Measurements from ENCODE around the gene MOGAT2. TPM values are rescaled to one million over a fixed set of nuclear protein-coding genes. Genes with fewer than 3 reads are reported as not detected.
A peak's percentile ranks its signal among the peaks of the same experiment; 100 is the strongest.

MOGAT2 gene
- total and polyA plus RNA-seq, 2 donors (not counting 3 experiments of a cell fraction or from before 2014, with no cell fraction given) = not detected

- FAIRE-seq = peak; percentile 74
- CTCF ChIA-PET = interaction anchor here (0.5 to 1.2 kb wide), 6 partner anchors 8 to 404 kb away, joined by 3 to 4 read pairs (median 3); no protein-coding TSS in a partner anchor
- POLR2A ChIA-PET = no interaction called here
These were observed 59.9 kb downstream of the MOGAT2 start for GRCh38 chr11:75777461-75778110.

GRCh38 chr11:75778962-75779361 lies 61.3 kb downstream of the MOGAT2 start:
- no peaks in the 10 kb centered on the region for H4K20me1 ChIP-seq (replicated peaks; ENCODE audit: control insufficient read depth, extremely low read depth, insufficient read depth, low read length)
- no peaks in the 10 kb centered on the region for H3K27me3 ChIP-seq (ENCODE audit: control insufficient read depth in 2 of 2, insufficient read depth in 2 of 2, low read length in 2 of 2)
- POLR2A ChIA-PET = no interaction called here
- FAIRE-seq = no peak
- no peak for DNase-seq (ENCODE audit: low read depth, low spot score)
- CTCF ChIA-PET = interaction anchor here (1.2 kb wide), 1 partner anchor 9 kb away, joined by 3 read pairs; no protein-coding TSS in a partner anchor
- BruUV-seq (replicated peaks) = no TSS peak
- no peak overlapping the region for H2AFZ ChIP-seq (ENCODE audit: low read depth, low read length)
- dilution Hi-C loops (cut with MboI; ENCODE audit: extremely low pct_ligation_motif_present, low sequenced_read_pairs) = no loop called here
- intact Hi-C loops (cut with micrococcal nuclease) = no loop called here
- H3K4me1 ChIP-seq (ENCODE audit: control insufficient read depth, extremely low read depth, insufficient read depth, low read length) = peaks cover 11% of the 10 kb centered on the region
- H3K79me2 ChIP-seq (ENCODE audit: control insufficient read depth, insufficient read depth, low read length) = no peaks in the 10 kb centered on the region
- TF ChIP-seq CTCF (IDR thresholded peaks at IDR 0.05; ENCODE audit: extremely low read depth in 1 of 2, insufficient read depth in 1 of 2, low read depth in 1 of 2, low read length in 2 of 2) (no peak), MAX (IDR thresholded peaks at IDR 0.05; ENCODE audit: insufficient read depth, insufficient read length) (no peak), GATA2 (IDR thresholded peaks at IDR 0.05; ENCODE audit: insufficient read depth, insufficient read length, low read depth, low read length) (no peak), JUN (IDR thresholded peaks at IDR 0.05; ENCODE audit: borderline replicate concordance, insufficient read depth, insufficient read length, low read depth) (no peak), FOS (IDR thresholded peaks at IDR 0.05; ENCODE audit: borderline replicate concordance, insufficient read depth, low read length) (no peak), POLR2A (IDR thresholded peaks at IDR 0.05; ENCODE audit: low read depth, low read length) (no peak), EZH2 (IDR thresholded peaks at IDR 0.05; ENCODE audit: borderline replicate concordance, low read depth, low read length, severe bottlenecking) (no peak), MYC (IDR thresholded peaks at IDR 0.05; ENCODE audit: low read depth, low read length) (no peak)
- H3K9ac ChIP-seq (replicated peaks; ENCODE audit: extremely low read depth, insufficient read depth, low read length) = no peak overlapping the region
- H3K4me3 ChIP-seq (replicated peaks in 1 of 3; ENCODE audit: insufficient read depth in 1 of 3, low read depth in 1 of 3, low read length in 3 of 3) = no peak overlapping the region
- H3K4me2 ChIP-seq (ENCODE audit: insufficient read depth, low read length) = no peak overlapping the region
- no peaks in the 10 kb centered on the region for H3K36me3 ChIP-seq (ENCODE audit: control insufficient read depth in 2 of 2, extremely low read depth in 1 of 2, insufficient read depth in 2 of 2, low read length in 2 of 2)
- no peaks in the 10 kb centered on the region for H3K9me1 ChIP-seq (replicated peaks; ENCODE audit: control insufficient read depth, extremely low read depth, insufficient read depth, low read length)
- no peak overlapping the region for H3K27ac ChIP-seq (ENCODE audit: insufficient read depth, low read depth, low read length)
- H3K9me3 ChIP-seq (replicated peaks; ENCODE audit: control insufficient read depth, insufficient read depth, low read length) = no peaks in the 10 kb centered on the region

More at GRCh38 chr11:75777461-75778110, 59.9 kb downstream of the MOGAT2 start:
- H3K4me2 ChIP-seq (ENCODE audit: insufficient read depth, low read length) = peak overlapping the region; percentile 51
- no peaks in the 10 kb centered on the region for H3K27me3 ChIP-seq (ENCODE audit: control insufficient read depth in 2 of 2, insufficient read depth in 2 of 2, low read length in 2 of 2)
- no peak overlapping the region for H2AFZ ChIP-seq (ENCODE audit: low read depth, low read length)
- no peak overlapping the region for H3K9ac ChIP-seq (replicated peaks; ENCODE audit: extremely low read depth, insufficient read depth, low read length)
- dilution Hi-C loops (cut with MboI; ENCODE audit: extremely low pct_ligation_motif_present, low sequenced_read_pairs) (no loop called here), intact Hi-C loops (cut with micrococcal nuclease) (no loop called here)
- no peak overlapping the region for H3K27ac ChIP-seq (ENCODE audit: insufficient read depth, low read depth, low read length)
- no peaks in the 10 kb centered on the region for H3K9me1 ChIP-seq (replicated peaks; ENCODE audit: control insufficient read depth, extremely low read depth, insufficient read depth, low read length)
- no peak for DNase-seq (ENCODE audit: low read depth, low spot score)
- H3K79me2 ChIP-seq (ENCODE audit: control insufficient read depth, insufficient read depth, low read length) = no peaks in the 10 kb centered on the region
- H3K4me1 ChIP-seq (ENCODE audit: control insufficient read depth, extremely low read depth, insufficient read depth, low read length) = peaks cover 11% of the 10 kb centered on the region
- H4K20me1 ChIP-seq (replicated peaks; ENCODE audit: control insufficient read depth, extremely low read depth, insufficient read depth, low read length) = no peaks in the 10 kb centered on the region
- no peaks in the 10 kb centered on the region for H3K9me3 ChIP-seq (replicated peaks; ENCODE audit: control insufficient read depth, insufficient read depth, low read length)
- no peak overlapping the region for H3K4me3 ChIP-seq (replicated peaks in 1 of 3; ENCODE audit: insufficient read depth in 1 of 3, low read depth in 1 of 3, low read length in 3 of 3)
- BruUV-seq (replicated peaks) = no TSS peak
- H3K36me3 ChIP-seq (ENCODE audit: control insufficient read depth in 2 of 2, extremely low read depth in 1 of 2, insufficient read depth in 2 of 2, low read length in 2 of 2) = no peaks in the 10 kb centered on the region
- TF ChIP-seq EZH2 (IDR thresholded peaks at IDR 0.05; ENCODE audit: borderline replicate concordance, low read depth, low read length, severe bottlenecking) (no peak), JUN (IDR thresholded peaks at IDR 0.05; ENCODE audit: borderline replicate concordance, insufficient read depth, insufficient read length, low read depth) (peak; percentile 65)
